ENCODE data around the gene FAM210B. TPM values are rescaled to one million over a fixed set of nuclear protein-coding genes. Genes with fewer than 3 reads are reported as not detected.

Gene FAM210B
- total and polyA plus RNA-seq, 2 of the 13 experiments (the other 11 are each of a cell fraction or from before 2014, with no cell fraction given) = 75.9 to 107 TPM

- TF ChIP-seq ZBTB33 (CRISPR knock-in tag; IDR thresholded peaks at IDR 0.05) (peak; percentile 96), NR2F1 (CRISPR knock-in tag; IDR thresholded peaks at IDR 0.05) (no peak), KDM2A (CRISPR knock-in tag; IDR thresholded peaks at IDR 0.05; ENCODE audit: borderline replicate concordance, low read depth) (no peak), ZNF788 (CRISPR knock-in tag; IDR thresholded peaks at IDR 0.05; ENCODE audit: borderline replicate concordance) (no peak), IRF1 (CRISPR knock-in tag; IDR thresholded peaks at IDR 0.05; ENCODE audit: low read depth) (no peak), RXRA (CRISPR knock-in tag; IDR thresholded peaks at IDR 0.05) (no peak), ZBTB38 (CRISPR knock-in tag; IDR thresholded peaks at IDR 0.05) (0 out of 2 replicates have a peak, but pooled peaks have one; percentile 19), BCLAF1 (IDR thresholded peaks at IDR 0.05) (no peak), LRRFIP1 (CRISPR knock-in tag; conservative IDR thresholded peaks at IDR 0.05) (no peak), ZNF850 (CRISPR knock-in tag; conservative IDR thresholded peaks at IDR 0.05) (no peak), WIZ (CRISPR knock-in tag; IDR thresholded peaks at IDR 0.05) (no peak), MAFF (IDR thresholded peaks at IDR 0.05; ENCODE audit: low read depth, low read length) (peak; percentile 72), TGIF2 (CRISPR knock-in tag; IDR thresholded peaks at IDR 0.05) (no peak), ZNF331 (CRISPR knock-in tag; IDR thresholded peaks at IDR 0.05) (no peak), HNF1B (CRISPR knock-in tag; IDR thresholded peaks at IDR 0.05) (no peak), ZNF124 (CRISPR knock-in tag; IDR thresholded peaks at IDR 0.05) (no peak), HOXA5 (CRISPR knock-in tag; IDR thresholded peaks at IDR 0.05) (no peak), RNF2 (conservative IDR thresholded peaks at IDR 0.05; ENCODE audit: low read depth) (no peak), MBNL3 (CRISPR knock-in tag; conservative IDR thresholded peaks at IDR 0.05) (no peak), TERF1 (CRISPR knock-in tag; IDR thresholded peaks at IDR 0.05) (no peak), ZNF30 (CRISPR knock-in tag; IDR thresholded peaks at IDR 0.05) (no peak)
Measured at GRCh38 chr20:56386219-56386618, 27.4 kb downstream of the FAM210B start (continued).
